SK-N-SH (cell line): ENCODE data around the gene HACE1. TPM values are rescaled to one million over a fixed set of nuclear protein-coding genes. Genes with fewer than 3 reads are reported as not detected.

Source experiments
- CTCF ChIA-PET: fragments of 300-600, 350-600 bp; formaldehyde crosslinking; extraction: SDS; loops from one replicate; lab custom pipeline; 2021; lab: Yijun Ruan, JAX
- POLR2A ChIA-PET: fragments of 350-600 bp; sonication (Branson Sonifier 250); formaldehyde crosslinking; extraction: SDS; loops from one replicate; lab custom pipeline; 2020; ENCODE audit warnings: antibody characterized with exemption, inconsistent platforms; lab: Yijun Ruan, JAX
- DNase-seq: peaks from one replicate; pipeline ENCODE4 v3.0.0; 2012
- H2AFZ ChIP-seq: fragments of 200-600 bp; sonication (generic); 2 replicates; pipeline ENCODE4 v1.8.1; 2016; ENCODE audit warnings: antibody characterized with exemption, mild to moderate bottlenecking, low read depth
- H3F3A ChIP-seq: fragments of 200-600 bp; sonication (generic); replicated peaks from 2 replicates; pipeline ENCODE3; 2016; ENCODE audit warnings: antibody characterized with exemption, mild to moderate bottlenecking; ENCODE audit not compliant: insufficient read depth
- H3K27ac ChIP-seq, 2 experiments: fragments of 200-500 bp in 1 of 2; fragments of 200-600 bp in 1 of 2; sonication (Bioruptor generic) in 1 of 2; sonication (generic), shearing (Covaris generic) in 1 of 2; 2 replicates each; pipeline versions ENCODE4 v1.5.1 to v1.6.1; 2014 to 2016; ENCODE audit warnings: low read depth in 2 of 2, inconsistent platforms in 1 of 2, low read length in 1 of 2, mild to moderate bottlenecking in 1 of 2, mixed read lengths in 1 of 2
- H3K27me3 ChIP-seq: fragments of 200-600 bp; sonication (generic), shearing (Covaris generic); 2 replicates; pipeline ENCODE4 v1.6.1; 2016; ENCODE audit warnings: mixed run types; ENCODE audit not compliant: insufficient read depth
- H3K36me3 ChIP-seq, 2 experiments: fragments of 200-500 bp in 1 of 2; fragments of 200-600 bp in 1 of 2; sonication (Bioruptor generic) in 1 of 2; sonication (generic) in 1 of 2; replicated peaks in 1 of 2; 2 replicates each; pipeline versions ENCODE3 to v1.5.1; 2014 to 2016; ENCODE audit warnings: low read length in 1 of 2, mild to moderate bottlenecking in 1 of 2; ENCODE audit not compliant: insufficient read depth in 2 of 2, control insufficient read depth in 1 of 2
- H3K4me1 ChIP-seq, 2 experiments: fragments of 200-500 bp in 1 of 2; fragments of 200-600 bp in 1 of 2; sonication (Bioruptor generic) in 1 of 2; sonication (generic), shearing (Covaris generic) in 1 of 2; 2 replicates each; pipeline versions ENCODE4 v1.5.1 to v1.6.1; 2014 to 2016; ENCODE audit warnings: low read depth in 1 of 2, low read length in 1 of 2, mixed run types in 1 of 2; ENCODE audit not compliant: insufficient read depth in 2 of 2, control insufficient read depth in 1 of 2
- H3K4me2 ChIP-seq: fragments of 200-600 bp; sonication (generic), shearing (Covaris generic); 2 replicates; pipeline ENCODE4 v1.6.1; 2017; ENCODE audit warnings: mixed run types
- H3K4me3 ChIP-seq, 2 experiments: fragments of 200-500 bp in 1 of 2; fragments of 200-600 bp in 1 of 2; sonication (Bioruptor generic) in 1 of 2; sonication (generic), shearing (Covaris generic) in 1 of 2; 2 replicates each; pipeline versions ENCODE4 v1.5.1 to v1.8.1; 2014 to 2016; ENCODE audit warnings: low read depth in 2 of 2, inconsistent platforms in 1 of 2, low read length in 1 of 2, mild to moderate bottlenecking in 1 of 2, mixed read lengths in 1 of 2, moderate library complexity in 1 of 2
- H3K79me2 ChIP-seq: fragments of 200-600 bp; sonication (generic); 2 replicates; pipeline ENCODE4 v1.8.1; 2017; ENCODE audit warnings: mild to moderate bottlenecking; ENCODE audit not compliant: insufficient read depth
- H3K9ac ChIP-seq: fragments of 200-600 bp; sonication (generic); 2 replicates; pipeline ENCODE4 v1.6.1; 2017; ENCODE audit warnings: mixed run types
- H3K9me2 ChIP-seq: fragments of 200-600 bp; sonication (generic); 2 replicates; pipeline ENCODE4 v1.6.1; 2017; ENCODE audit warnings: mixed run types
- H3K9me3 ChIP-seq: fragments of 200-600 bp; sonication (generic); 2 replicates; pipeline ENCODE4 v1.6.1; 2017; ENCODE audit warnings: mixed run types, mild to moderate bottlenecking, moderate library complexity
- H4K20me1 ChIP-seq: fragments of 200-600 bp; sonication (generic); 2 replicates; pipeline ENCODE4 v1.6.1; 2017; ENCODE audit warnings: mild to moderate bottlenecking, mixed run types; ENCODE audit not compliant: insufficient read depth
- ELF1 ChIP-seq: IDR thresholded peaks from 2 replicates; pipeline ENCODE4 v1.4.0; 2012
- EP300 ChIP-seq, 2 experiments: IDR thresholded peaks; 2 replicates each; pipeline versions ENCODE4 v1.4.0 to v1.6.1; 2012; ENCODE audit warnings: borderline replicate concordance in 1 of 2, low read depth in 1 of 2, low read length in 1 of 2
- GABPA ChIP-seq: IDR thresholded peaks from 2 replicates; pipeline ENCODE4 v1.4.0; 2012; ENCODE audit warnings: low read depth, mild to moderate bottlenecking
- MXI1 ChIP-seq: IDR thresholded peaks from 2 replicates; pipeline ENCODE4 v1.6.1; 2012; ENCODE audit warnings: mild to moderate bottlenecking, low read depth, low read length, improper control_type of control experiment
- NRF1 ChIP-seq: IDR thresholded peaks from 2 replicates; pipeline ENCODE4 v1.6.1; 2012; ENCODE audit warnings: low read depth, mild to moderate bottlenecking, low read length
- RXRA ChIP-seq: IDR thresholded peaks from 2 replicates; pipeline ENCODE4 v1.4.0; 2012; ENCODE audit warnings: low read depth, mild to moderate bottlenecking, borderline replicate concordance
- SIN3A ChIP-seq: IDR thresholded peaks from 2 replicates; pipeline ENCODE4 v1.6.1; 2012; ENCODE audit warnings: low read depth, mild to moderate bottlenecking, low read length, moderate library complexity, borderline replicate concordance
- TCF12 ChIP-seq: IDR thresholded peaks from 2 replicates; pipeline ENCODE4 v1.4.0; 2012
- WGBS: methylation state at CpG from one replicate; pipeline ENCODE4 v1.1.6; 2017; ENCODE audit warnings: low lambda C conversion rate; 5-methylcytosine and 5-hydroxymethylcytosine counted together
- polyA plus RNA-seq, 3 experiments: library from polyadenylated mRNA; depleted of rRNA; stranded (reverse); fragments of >200 nt; gene quantifications; 2 replicates each; pipeline ENCODE4 v1.2.3, GENCODE V29; 2012
- TF ChIP-seq, protein P1 (sequence below): IDR thresholded peaks from 2 replicates; pipeline ENCODE4; 2012
- TF ChIP-seq, protein P2 (sequence below): IDR thresholded peaks from 2 replicates; pipeline ENCODE4 v1.6.1; 2012; ENCODE audit warnings: mild to moderate bottlenecking, low read depth, low read length, moderate library complexity
- TF ChIP-seq, protein P3 (sequence below): IDR thresholded peaks from 2 replicates; pipeline ENCODE4 v1.4.0; 2012; ENCODE audit warnings: low read depth, borderline replicate concordance

HACE1 gene
- polyA plus RNA-seq, 1 of the 3 experiments (the other 2 are of a cell fraction), result 6.2 TPM

DNA sequence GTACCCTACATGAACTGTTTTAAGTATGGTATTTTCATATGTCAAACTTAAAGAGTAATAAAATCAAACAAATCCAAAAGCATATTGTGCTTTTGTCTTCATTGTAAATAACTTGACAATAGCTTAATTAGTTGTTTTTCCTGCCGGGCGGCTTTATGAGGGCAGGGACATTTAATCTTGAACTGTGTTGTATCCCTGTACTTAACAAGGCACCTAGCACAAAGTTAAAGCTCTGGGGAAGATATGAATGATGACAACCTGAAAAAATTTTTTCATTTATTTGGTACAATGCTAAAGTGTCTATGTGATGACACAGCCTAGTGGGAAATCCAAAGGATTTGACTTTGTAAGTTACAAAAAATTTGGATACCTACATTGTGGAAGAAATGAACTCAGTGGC, 502 bp upstream of the HACE1 start:
- Histone ChIP-seq H3K36me3 (no peaks in the 10 kb centered on the region), H3F3A (no peaks in the 10 kb centered on the region), H3K27ac (peak overlapping the region in 1 of 2 experiments; percentile 40; a peak in 1 of 4 replicates), H3K9ac (no peak overlapping the region), H3K9me2 (no peaks in the 10 kb centered on the region), H3K4me2 (peak overlapping the region; percentile 91; the same call in 1 of the 2 replicates), H3K9me3 (no peaks in the 10 kb centered on the region), H3K4me3 (peak overlapping the region; percentile 76 to 96), H3K27me3 (no peaks in the 10 kb centered on the region; the same call in 1 of the 2 replicates), H3K79me2 (peaks cover 27% of the 10 kb centered on the region), H2AFZ (peak overlapping the region; percentile 95), H3K4me1 (peaks cover 0 to 2% of the 10 kb centered on the region in 2 experiments; a peak in 1 of 4 replicates), H4K20me1 (no peaks in the 10 kb centered on the region)
- no peak for TF ChIP-seq TCF12
- TF ChIP-seq, protein P1, sequence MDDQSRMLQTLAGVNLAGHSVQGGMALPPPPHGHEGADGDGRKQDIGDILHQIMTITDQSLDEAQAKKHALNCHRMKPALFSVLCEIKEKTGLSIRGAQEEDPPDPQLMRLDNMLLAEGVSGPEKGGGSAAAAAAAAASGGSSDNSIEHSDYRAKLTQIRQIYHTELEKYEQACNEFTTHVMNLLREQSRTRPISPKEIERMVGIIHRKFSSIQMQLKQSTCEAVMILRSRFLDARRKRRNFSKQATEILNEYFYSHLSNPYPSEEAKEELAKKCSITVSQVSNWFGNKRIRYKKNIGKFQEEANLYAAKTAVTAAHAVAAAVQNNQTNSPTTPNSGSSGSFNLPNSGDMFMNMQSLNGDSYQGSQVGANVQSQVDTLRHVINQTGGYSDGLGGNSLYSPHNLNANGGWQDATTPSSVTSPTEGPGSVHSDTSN, result no peak
- no peak for TF ChIP-seq NRF1
- TF ChIP-seq ELF1, result no peak
- TF ChIP-seq, protein P2, sequence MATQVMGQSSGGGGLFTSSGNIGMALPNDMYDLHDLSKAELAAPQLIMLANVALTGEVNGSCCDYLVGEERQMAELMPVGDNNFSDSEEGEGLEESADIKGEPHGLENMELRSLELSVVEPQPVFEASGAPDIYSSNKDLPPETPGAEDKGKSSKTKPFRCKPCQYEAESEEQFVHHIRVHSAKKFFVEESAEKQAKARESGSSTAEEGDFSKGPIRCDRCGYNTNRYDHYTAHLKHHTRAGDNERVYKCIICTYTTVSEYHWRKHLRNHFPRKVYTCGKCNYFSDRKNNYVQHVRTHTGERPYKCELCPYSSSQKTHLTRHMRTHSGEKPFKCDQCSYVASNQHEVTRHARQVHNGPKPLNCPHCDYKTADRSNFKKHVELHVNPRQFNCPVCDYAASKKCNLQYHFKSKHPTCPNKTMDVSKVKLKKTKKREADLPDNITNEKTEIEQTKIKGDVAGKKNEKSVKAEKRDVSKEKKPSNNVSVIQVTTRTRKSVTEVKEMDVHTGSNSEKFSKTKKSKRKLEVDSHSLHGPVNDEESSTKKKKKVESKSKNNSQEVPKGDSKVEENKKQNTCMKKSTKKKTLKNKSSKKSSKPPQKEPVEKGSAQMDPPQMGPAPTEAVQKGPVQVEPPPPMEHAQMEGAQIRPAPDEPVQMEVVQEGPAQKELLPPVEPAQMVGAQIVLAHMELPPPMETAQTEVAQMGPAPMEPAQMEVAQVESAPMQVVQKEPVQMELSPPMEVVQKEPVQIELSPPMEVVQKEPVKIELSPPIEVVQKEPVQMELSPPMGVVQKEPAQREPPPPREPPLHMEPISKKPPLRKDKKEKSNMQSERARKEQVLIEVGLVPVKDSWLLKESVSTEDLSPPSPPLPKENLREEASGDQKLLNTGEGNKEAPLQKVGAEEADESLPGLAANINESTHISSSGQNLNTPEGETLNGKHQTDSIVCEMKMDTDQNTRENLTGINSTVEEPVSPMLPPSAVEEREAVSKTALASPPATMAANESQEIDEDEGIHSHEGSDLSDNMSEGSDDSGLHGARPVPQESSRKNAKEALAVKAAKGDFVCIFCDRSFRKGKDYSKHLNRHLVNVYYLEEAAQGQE, result no peak
- no peak for TF ChIP-seq MXI1
- DNase-seq, result no peak
- ChIA-PET POLR2A (interaction anchor here (0.6 to 1.4 kb wide), 3 partner anchors 9 to 12 kb away, joined by 3 to 6 read pairs (median 3); no protein-coding TSS in a partner anchor), CTCF (interaction anchor here (3.0 kb wide), 1 partner anchor 218 kb away, joined by 14 read pairs; no protein-coding TSS in a partner anchor)
- 91% methylated on average over 2 of the region's 2 CpGs for WGBS

DNA sequence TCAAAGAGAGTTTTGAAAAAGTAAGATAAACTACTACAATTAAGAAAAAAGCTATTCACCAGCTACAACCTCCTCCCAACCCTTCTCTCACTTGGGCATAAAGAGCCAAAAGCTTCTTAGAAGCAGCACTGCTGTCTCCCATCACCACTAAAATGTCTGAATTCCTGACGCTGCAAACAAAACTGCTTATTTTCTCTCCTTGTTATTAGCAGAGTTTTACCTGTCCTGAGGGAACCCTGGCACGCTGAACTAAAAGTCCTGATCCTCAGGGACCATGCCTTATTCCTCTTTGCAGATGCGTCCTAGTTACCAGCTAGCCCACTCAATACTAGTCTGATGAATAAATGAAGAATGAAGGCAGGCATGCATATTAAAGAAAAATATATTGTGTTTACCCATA, 1.1 kb downstream of the HACE1 start:
- peaks cover 41% of the 10 kb centered on the region for H3K79me2 ChIP-seq
- H4K20me1 ChIP-seq, result no peaks in the 10 kb centered on the region
- ChIA-PET POLR2A (interaction anchor here (1.4 kb wide), 2 partner anchors 8 to 82 kb away, joined by 3 to 5 read pairs; no protein-coding TSS in a partner anchor), CTCF (interaction anchor here (0.9 to 3.0 kb wide), 2 partner anchors 219 to 230 kb away, joined by 3 to 14 read pairs; no protein-coding TSS in a partner anchor)
- H2AFZ ChIP-seq, result peak overlapping the region; percentile 95
- H3K27me3 ChIP-seq, result no peaks in the 10 kb centered on the region
- H3K4me2 ChIP-seq, result peak overlapping the region; percentile 91
- peaks cover 0 to 2% of the 10 kb centered on the region in 2 experiments; a peak in 1 of 4 replicates for H3K4me1 ChIP-seq
- H3K9ac ChIP-seq, result peak overlapping the region; percentile 72
- H3K4me3 ChIP-seq, result peak overlapping the region; percentile 76 to 96
- 9% methylated on average over 3 of the region's 3 CpGs for WGBS
- no peaks in the 10 kb centered on the region for H3K9me2 ChIP-seq
- no peak overlapping the region for H3K27ac ChIP-seq
- TF ChIP-seq RXRA (no peak), SIN3A (no peak), GABPA (no peak), TCF12 (no peak), EP300 (IDR thresholded peaks at IDR 0.05; ENCODE audit: borderline replicate concordance in 1 of 2, low read depth in 1 of 2, low read length in 1 of 2) (no peak)
- TF ChIP-seq, protein P3, sequence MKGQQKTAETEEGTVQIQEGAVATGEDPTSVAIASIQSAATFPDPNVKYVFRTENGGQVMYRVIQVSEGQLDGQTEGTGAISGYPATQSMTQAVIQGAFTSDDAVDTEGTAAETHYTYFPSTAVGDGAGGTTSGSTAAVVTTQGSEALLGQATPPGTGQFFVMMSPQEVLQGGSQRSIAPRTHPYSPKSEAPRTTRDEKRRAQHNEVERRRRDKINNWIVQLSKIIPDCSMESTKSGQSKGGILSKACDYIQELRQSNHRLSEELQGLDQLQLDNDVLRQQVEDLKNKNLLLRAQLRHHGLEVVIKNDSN, result no peak
- H3F3A ChIP-seq, result no peaks in the 10 kb centered on the region
- peak; percentile 33 for DNase-seq
- H3K36me3 ChIP-seq, result no peaks in the 10 kb centered on the region
- H3K9me3 ChIP-seq, result no peaks in the 10 kb centered on the region
